Breast epithelium (tissue), 4 donors: ENCODE results near the gene ZNF695. TPM values are rescaled to one million over a fixed set of nuclear protein-coding genes. Genes with fewer than 3 reads are reported as not detected.

Experiments used
- DNase-seq, 2 donors: peaks; one replicate each; pipeline ENCODE4 v3.0.0-alpha.2; 2019; ENCODE audit warnings: low spot score in 2 of 2
- H3K27ac ChIP-seq, 2 donors: fragments of 200-600 bp; sonication (generic) in 1 of 2; one replicate each; pipeline ENCODE4 v1.5.1; 2016 to 2019; ENCODE audit warnings: mild to moderate bottlenecking in 1 of 2
- H3K27me3 ChIP-seq, 2 donors: fragments of 200-600 bp; sonication (generic) in 1 of 2; one replicate each; pipeline versions ENCODE4 v1.5.1 to v1.6.0; 2017 to 2019; ENCODE audit warnings: control low read depth in 1 of 2, mild to moderate bottlenecking in 1 of 2
- H3K36me3 ChIP-seq: fragments of 200-600 bp; one replicate; pipeline ENCODE4 v1.5.1; 2019
- H3K4me1 ChIP-seq, 2 donors: fragments of 200-600 bp; sonication (generic); one replicate each; pipeline ENCODE4 v1.5.1; 2016 to 2019; ENCODE audit warnings: control low read depth in 1 of 2
- H3K4me3 ChIP-seq, 3 donors: fragments of 200-600 bp; sonication (generic); 1 replicate in 2 of 3; 2 replicates in 1 of 3; pipeline ENCODE4 v1.5.1; 2016 to 2019; ENCODE audit warnings: mild to moderate bottlenecking in 3 of 3, moderate library complexity in 2 of 3
- H3K9me3 ChIP-seq, 2 donors: fragments of 200-600 bp; sonication (generic) in 1 of 2; one replicate each; pipeline ENCODE4 v1.5.1; 2016 to 2019; ENCODE audit warnings: control low read depth in 1 of 2
- CTCF ChIP-seq, 3 donors: fragments of 450-650 bp; IDR thresholded peaks; one replicate each; pipeline ENCODE4 v1.5.1; 2016 to 2017; ENCODE audit warnings: antibody characterized with exemption in 3 of 3, mild to moderate bottlenecking in 3 of 3, moderate library complexity in 3 of 3
- POLR2A ChIP-seq: fragments of 450-650 bp; IDR thresholded peaks from one replicate; pipeline ENCODE4 v1.6.1; 2016; ENCODE audit warnings: antibody characterized with exemption, mild to moderate bottlenecking, moderate library complexity
- POLR2AphosphoS5 ChIP-seq, 3 donors: sonication (generic); formaldehyde crosslinking; IDR thresholded peaks; one replicate each; pipeline ENCODE4 v1.6.1; 2017; ENCODE audit warnings: antibody characterized with exemption in 3 of 3
- intact Hi-C: fragments of 100-400 bp; cut with DNase I; formaldehyde crosslinking; loops from one replicate; pipeline ENCODE4 v1.15.1; 2023; ENCODE audit warnings: low total_unique reads
- total RNA-seq, 3 donors: library from RNA; depleted of rRNA; stranded (reverse); fragments of >200 nt; gene quantifications; one replicate each; pipeline ENCODE4 v1.1.0, GENCODE V29; 2016

Gene ZNF695
- total RNA-seq: 1 to 10 TPM in 2 of 3 donors, not detected in 1; 1.0 to 1.1 TPM

- Histone ChIP-seq H3K4me3 (peak within 1 kb of the TSS; percentile 47 to 75 (median 66)), H3K27ac (no peak within 1 kb of the TSS), H3K36me3 (no peaks in the 10 kb centered on the region), H3K9me3 (peaks cover 7 to 15% of the 10 kb centered on the region in 2 donors), H3K27me3 (no peaks in the 10 kb centered on the region), H3K4me1 (no peaks in the 10 kb centered on the region)
- intact Hi-C loops: no loop called here
- DNase-seq: peak; percentile 83 to 86
- TF ChIP-seq CTCF (IDR thresholded peaks at IDR 0.05): no peak
These were observed at the start of gene ZNF695 for GRCh38 chr1:247007511-247008405. Gene ZNF695 (minus strand): TSS chr1:247008057. CDS start chr1:247007908, 149 bp downstream.

GRCh38 chr1:247056071-247056470 lies 48.2 kb upstream of the ZNF695 start:
- H3K27me3 ChIP-seq: no peaks in the 10 kb centered on the region
- no peak overlapping the region for H3K4me3 ChIP-seq
- TF ChIP-seq POLR2AphosphoS5 (IDR thresholded peaks at IDR 0.05) (no peak), POLR2A (no peak), CTCF (IDR thresholded peaks at IDR 0.05) (no peak)
- peaks cover 25 to 57% of the 10 kb centered on the region in 2 donors for H3K9me3 ChIP-seq
- H3K4me1 ChIP-seq: no peaks in the 10 kb centered on the region
- H3K27ac ChIP-seq: no peak overlapping the region
- DNase-seq: no peak
- intact Hi-C loops: no loop called here
- no peaks in the 10 kb centered on the region for H3K36me3 ChIP-seq

DNA sequence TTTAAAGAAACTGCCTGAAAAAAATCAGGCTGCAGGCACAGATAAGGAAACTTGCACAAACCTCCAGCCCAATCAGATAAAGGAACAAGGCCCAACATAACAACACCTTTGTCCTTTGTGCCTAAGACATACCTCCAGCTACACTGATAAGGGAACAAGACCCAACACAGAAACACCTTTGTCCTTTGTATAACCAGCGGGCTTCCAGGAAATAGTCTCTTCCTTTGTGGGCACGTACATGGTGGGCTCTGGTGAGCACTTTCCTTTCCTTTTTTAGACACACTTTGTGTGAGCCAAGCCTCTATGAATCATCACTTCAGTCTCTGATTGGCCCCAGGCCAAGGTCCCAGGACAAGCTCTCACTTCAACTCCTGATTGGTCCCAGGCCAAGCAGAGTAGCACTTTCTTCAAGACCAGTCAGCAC lies 47.1 kb upstream of the ZNF695 start:
- H3K4me3 ChIP-seq: no peak overlapping the region
- H3K27ac ChIP-seq: no peak overlapping the region
- DNase-seq: no peak
- intact Hi-C loops: no loop called here
- no peaks in the 10 kb centered on the region for H3K4me1 ChIP-seq
- H3K36me3 ChIP-seq: no peaks in the 10 kb centered on the region
- TF ChIP-seq POLR2AphosphoS5 (IDR thresholded peaks at IDR 0.05) (no peak), POLR2A (no peak), CTCF (IDR thresholded peaks at IDR 0.05) (no peak)
- no peaks in the 10 kb centered on the region for H3K27me3 ChIP-seq
- peaks cover 33 to 64% of the 10 kb centered on the region in 2 donors for H3K9me3 ChIP-seq

DNA sequence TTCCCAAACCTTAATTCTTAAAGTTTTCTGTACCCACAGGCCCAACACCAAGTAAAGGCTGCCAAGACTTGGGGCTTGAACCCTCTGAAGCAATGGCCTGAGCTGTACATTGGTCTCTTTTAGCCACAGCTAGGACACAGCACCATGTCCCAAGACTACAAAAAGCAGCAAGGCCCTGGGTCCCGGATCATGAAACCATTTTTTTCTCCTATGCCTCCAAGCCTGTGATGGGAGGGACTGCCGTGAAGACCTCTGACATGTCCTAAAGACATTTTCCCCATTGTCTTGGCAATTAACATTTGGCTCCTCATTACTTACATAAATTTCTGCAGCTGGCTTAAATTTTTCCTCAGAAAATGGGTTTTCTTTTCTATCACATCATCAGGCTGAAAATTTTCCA lies 39.8 kb upstream of the ZNF695 start:
- no peaks in the 10 kb centered on the region for H3K36me3 ChIP-seq
- H3K4me3 ChIP-seq: no peak overlapping the region
- intact Hi-C loops: no loop called here
- no peak for DNase-seq
- H3K27me3 ChIP-seq: no peaks in the 10 kb centered on the region
- H3K4me1 ChIP-seq: no peaks in the 10 kb centered on the region
- peaks cover 65 to 83% of the 10 kb centered on the region in 2 donors for H3K9me3 ChIP-seq
- TF ChIP-seq POLR2A: no peak
- TF ChIP-seq CTCF (IDR thresholded peaks at IDR 0.05): no peak
- no peak for TF ChIP-seq POLR2AphosphoS5 (IDR thresholded peaks at IDR 0.05)
- no peak overlapping the region for H3K27ac ChIP-seq

GRCh38 chr1:247047260-247047659 lies 39.4 kb upstream of the ZNF695 start:
- H3K27me3 ChIP-seq: no peaks in the 10 kb centered on the region
- no peaks in the 10 kb centered on the region for H3K4me1 ChIP-seq
- no peaks in the 10 kb centered on the region for H3K36me3 ChIP-seq
- intact Hi-C loops: no loop called here
- H3K4me3 ChIP-seq: no peak overlapping the region
- no peak for TF ChIP-seq POLR2AphosphoS5 (IDR thresholded peaks at IDR 0.05)
- TF ChIP-seq POLR2A: no peak
- no peak for TF ChIP-seq CTCF (IDR thresholded peaks at IDR 0.05)
- DNase-seq: no peak
- H3K27ac ChIP-seq: no peak overlapping the region
- peaks cover 67 to 83% of the 10 kb centered on the region in 2 donors for H3K9me3 ChIP-seq
